Measurements from ENCODE around the gene CELSR1.

Gene CELSR1

GRCh38 chr22:46551321-46551720 lies 13.9 kb upstream of the CELSR1 start:
- DNase-seq, result no peak

- DNase-seq, result no peak
Observed at GRCh38 chr22:46549971-46550641, 12.7 kb upstream of the CELSR1 start.

- no peak for DNase-seq
Observed at GRCh38 chr22:46549563-46549840, 12.1 kb upstream of the CELSR1 start.

- peak in 1 of 2 donors; percentile 20 for DNase-seq
Observed at GRCh38 chr22:46547883-46548244, 10.4 kb upstream of the CELSR1 start.

GRCh38 chr22:46547179-46547882 lies 9.9 kb upstream of the CELSR1 start:
- no peak for DNase-seq

- DNase-seq, result no peak
Observed at GRCh38 chr22:46546466-46547178, 9.2 kb upstream of the CELSR1 start.

- no peak for DNase-seq
Observed at GRCh38 chr22:46545086-46545792, 7.8 kb upstream of the CELSR1 start.

GRCh38 chr22:46542011-46542985 lies 4.9 kb upstream of the CELSR1 start:
- DNase-seq, result peak; percentile 32 to 57

- DNase-seq, result no peak
Observed at GRCh38 chr22:46541536-46541935, 4.1 kb upstream of the CELSR1 start.

- no peak for DNase-seq
Observed at GRCh38 chr22:46540874-46541273, 3.5 kb upstream of the CELSR1 start.

GRCh38 chr22:46539169-46539568 lies 1.7 kb upstream of the CELSR1 start:
- DNase-seq, result no peak

GRCh38 chr22:46538814-46539160 lies 1.4 kb upstream of the CELSR1 start:
- DNase-seq, result no peak

GRCh38 chr22:46537946-46538813 lies 760 bp upstream of the CELSR1 start:
- no peak for DNase-seq

GRCh38 chr22:46536537-46537224 lies 739 bp downstream of the CELSR1 start:
- DNase-seq, result no peak

GRCh38 chr22:46535876-46536536 lies 1.4 kb downstream of the CELSR1 start:
- DNase-seq, result no peak

GRCh38 chr22:46534901-46535630 lies 2.4 kb downstream of the CELSR1 start:
- no peak for DNase-seq

GRCh38 chr22:46534177-46534776 lies 3.1 kb downstream of the CELSR1 start:
- no peak for DNase-seq

GRCh38 chr22:46533070-46533833 lies 4.2 kb downstream of the CELSR1 start:
- DNase-seq, result no peak
